HepG2 (cell line): Measurements from ENCODE around the gene SH2D3A. TPM values are rescaled to one million over a fixed set of nuclear protein-coding genes. Genes with fewer than 3 reads are reported as not detected.
A peak's percentile ranks its signal among the peaks of the same experiment; 100 is the strongest.

Experiments
- ATAC-seq: fragments of 200-7000 bp; cut with Tn5 transposase; 3 replicates; pipeline ENCODE4 v1.9.1; 2020; ENCODE audit warnings: mild to moderate bottlenecking, moderate library complexity
- BruUV-seq: library from RNA; stranded (reverse); fragments of 400-500 nt; replicated peaks from 2 replicates; lab custom pipeline; 2021; lab: Mats Ljungman, UMichigan
- CTCF ChIA-PET: fragments of 300-600 bp; formaldehyde crosslinking; extraction: SDS; loops from one replicate; lab custom pipeline; 2021; ENCODE audit warnings: low total read pairs, inconsistent platforms, low intra/inter-chr PET ratio; lab: Yijun Ruan, JAX
- POLR2A ChIA-PET: fragments of 350-600 bp; sonication (Branson Sonifier 250); formaldehyde crosslinking; loops from one replicate; lab custom pipeline; 2020; ENCODE audit warnings: antibody characterized with exemption, inconsistent platforms; lab: Yijun Ruan, JAX
- DNase-seq: peaks from one replicate; pipeline ENCODE4 v3.0.0-alpha.2; 2015; ENCODE audit warnings: low spot score
- FAIRE-seq: peaks from 3 replicates; lab custom pipeline; 2011; peaks lifted over from hg19 to GRCh38; lab: Jason Lieb, UNC
- H2AFZ ChIP-seq: one replicate; pipeline ENCODE4 v1.6.1; 2011; ENCODE audit warnings: low read length, inconsistent platforms
- H3K27ac ChIP-seq: fragments of 300-600 bp; 3 replicates; pipeline ENCODE4 v1.8.0; 2011; ENCODE audit warnings: mixed run types, mild to moderate bottlenecking, mixed read lengths, low read length, inconsistent platforms; ENCODE audit not compliant: insufficient read depth; ENCODE audit errors: extremely low read length
- H3K27me3 ChIP-seq, 2 experiments: fragments of 200-600 bp in 1 of 2; 2 replicates in 1 of 2; 3 replicates in 1 of 2; pipeline versions ENCODE4 v1.6.0 to v1.8.0; 2011; ENCODE audit warnings: low read length in 2 of 2, mild to moderate bottlenecking in 2 of 2, moderate library complexity in 2 of 2, inconsistent platforms in 1 of 2; ENCODE audit not compliant: insufficient read depth in 2 of 2, control insufficient read depth in 1 of 2
- H3K36me3 ChIP-seq, 2 experiments: fragments of 200-600 bp in 1 of 2; replicated peaks in 1 of 2; 2 replicates in 1 of 2; 3 replicates in 1 of 2; pipeline versions ENCODE4 v1.5.1 to v1.8.0; 2011; ENCODE audit warnings: low read length in 2 of 2, inconsistent platforms in 1 of 2; ENCODE audit not compliant: insufficient read depth in 2 of 2, control insufficient read depth in 1 of 2
- H3K4me1 ChIP-seq: 2 replicates; pipeline ENCODE4 v1.5.1; 2012; ENCODE audit warnings: low read length, inconsistent platforms; ENCODE audit not compliant: insufficient read depth
- H3K4me2 ChIP-seq: 2 replicates; pipeline ENCODE4 v1.6.0; 2011; ENCODE audit warnings: low read depth, low read length, inconsistent platforms
- H3K4me3 ChIP-seq, 3 experiments: fragments of 200-600 bp in 1 of 3; sonication (generic), shearing (Covaris generic) in 1 of 3; replicated peaks in 1 of 3; 2 replicates each; pipeline ENCODE4 v1.5.1; 2011 to 2016; ENCODE audit warnings: low read length in 3 of 3, inconsistent platforms in 2 of 3, low read depth in 2 of 3, mild to moderate bottlenecking in 2 of 3, control low read depth in 1 of 3, mixed read lengths in 1 of 3; ENCODE audit not compliant: insufficient read depth in 1 of 3
- H3K79me2 ChIP-seq: one replicate; pipeline ENCODE4 v1.6.1; 2011; ENCODE audit warnings: low read length, inconsistent platforms; ENCODE audit not compliant: insufficient read depth
- H3K9ac ChIP-seq: 2 replicates; pipeline ENCODE4 v1.6.0; 2011; ENCODE audit warnings: mild to moderate bottlenecking, low read depth, low read length, inconsistent platforms; ENCODE audit not compliant: insufficient read depth
- H3K9me3 ChIP-seq: 2 replicates; pipeline ENCODE4 v1.5.1; 2012; ENCODE audit warnings: mild to moderate bottlenecking, low read length
- H4K20me1 ChIP-seq: 2 replicates; pipeline ENCODE4 v1.6.0; 2011; ENCODE audit warnings: inconsistent platforms, mild to moderate bottlenecking, low read length, moderate library complexity; ENCODE audit not compliant: insufficient read depth
- AGO2 ChIP-seq: fragments of 200-400 bp; formaldehyde crosslinking; optimal IDR thresholded peaks from 2 replicates; pipeline ENCODE3; 2017; ENCODE audit warnings: mild to moderate bottlenecking, low read depth, low read length, moderate library complexity
- CHCHD3 ChIP-seq: sonication (generic); formaldehyde crosslinking; IDR thresholded peaks from 2 replicates; pipeline ENCODE4 v1.8.0; 2022; ENCODE audit warnings: mild to moderate bottlenecking, missing genetic modification reagents, moderate library complexity
- EED ChIP-seq: sonication (generic); formaldehyde crosslinking; IDR thresholded peaks from 2 replicates; pipeline ENCODE4 v1.5.0; 2020; ENCODE audit warnings: mild to moderate bottlenecking, missing genetic modification reagents
- KDM4B ChIP-seq: sonication (generic); formaldehyde crosslinking; IDR thresholded peaks from 2 replicates; pipeline ENCODE4 v1.4.0; 2020; ENCODE audit warnings: missing genetic modification reagents
- LBX2 ChIP-seq: sonication (generic); formaldehyde crosslinking; IDR thresholded peaks from 2 replicates; pipeline ENCODE4 v1.5.0; 2020; ENCODE audit warnings: missing genetic modification reagents, mild to moderate bottlenecking, borderline replicate concordance
- MBD4 ChIP-seq: IDR thresholded peaks from 2 replicates; pipeline ENCODE4 v1.6.1; 2012; ENCODE audit warnings: low read length, inconsistent platforms, borderline replicate concordance
- MTF2 ChIP-seq: sonication (generic); formaldehyde crosslinking; IDR thresholded peaks from 2 replicates; pipeline ENCODE4 v1.5.0; 2020; ENCODE audit warnings: missing genetic modification reagents, borderline replicate concordance
- NR2F1 ChIP-seq, 2 experiments: fragments of 450-650 bp in 1 of 2; formaldehyde crosslinking in 1 of 2; IDR thresholded peaks; 2 replicates each; pipeline versions ENCODE4 v1.5.0 to v1.6.1; 2016 to 2020; ENCODE audit warnings: mild to moderate bottlenecking in 1 of 2, missing compliant biosample characterization in 1 of 2, missing genetic modification reagents in 1 of 2, moderate library complexity in 1 of 2
- POLR2A ChIP-seq, 2 experiments: IDR thresholded peaks; 2 replicates each; pipeline ENCODE4 v1.6.1; 2011; ENCODE audit warnings: low read depth in 2 of 2, low read length in 2 of 2, mild to moderate bottlenecking in 1 of 2, moderate library complexity in 1 of 2; ENCODE audit not compliant: insufficient read depth in 1 of 2
- PREB ChIP-seq: sonication (generic); formaldehyde crosslinking; IDR thresholded peaks from 2 replicates; pipeline ENCODE4 v1.4.0; 2020; ENCODE audit warnings: missing genetic modification reagents
- RFXAP ChIP-seq: sonication (generic); formaldehyde crosslinking; IDR thresholded peaks from 2 replicates; pipeline ENCODE4 v1.4.0; 2020; ENCODE audit warnings: missing genetic modification reagents, borderline replicate concordance
- ZBTB33 ChIP-seq: sonication (generic); formaldehyde crosslinking; IDR thresholded peaks from 2 replicates; pipeline ENCODE4 v1.4.0; 2020; ENCODE audit warnings: missing genetic modification reagents
- ZFP90 ChIP-seq: sonication (generic); formaldehyde crosslinking; IDR thresholded peaks from 2 replicates; pipeline ENCODE4 v1.8.0; 2022; ENCODE audit warnings: missing genetic modification reagents, mild to moderate bottlenecking, inconsistent platforms, borderline replicate concordance
- ZNF207 ChIP-seq: fragments of 450-650 bp; IDR thresholded peaks from 2 replicates; pipeline ENCODE4 v1.6.1; 2016; ENCODE audit warnings: antibody characterized with exemption, borderline replicate concordance
- ZNF513 ChIP-seq: sonication (generic); formaldehyde crosslinking; conservative IDR thresholded peaks from 2 replicates; pipeline ENCODE4 v1.5.0; 2020; ENCODE audit warnings: missing genetic modification reagents
- ZNF550 ChIP-seq: sonication (generic); formaldehyde crosslinking; IDR thresholded peaks from 2 replicates; pipeline ENCODE4 v1.4.0; 2020; ENCODE audit warnings: mild to moderate bottlenecking, missing genetic modification reagents, borderline replicate concordance
- ZNF589 ChIP-seq: sonication (generic); formaldehyde crosslinking; conservative IDR thresholded peaks from 2 replicates; pipeline ENCODE4 v1.8.0; 2022; ENCODE audit warnings: mild to moderate bottlenecking, moderate library complexity, missing genetic modification reagents
- WGBS: methylation state at CpG from one replicate; pipeline ENCODE4 v1.1.6; 2017; ENCODE audit warnings: low lambda C conversion rate; 5-methylcytosine and 5-hydroxymethylcytosine counted together
- in situ Hi-C: cut with HindIII; loops from 2 replicates; pipeline ENCODE4 v1.10.0; 2017; ENCODE audit warnings: low pct_unique_long_range_greater_than_20kb; ENCODE audit not compliant: extremely low pct_ligation_motif_present
- intact Hi-C: fragments of 100-400 bp; cut with micrococcal nuclease; formaldehyde crosslinking; loops from one replicate; pipeline ENCODE4 v1.10.0; 2022; ENCODE audit not compliant: unreplicated experiment
- polyA plus RNA-seq, 8 experiments: library from polyadenylated mRNA; depleted of rRNA in 3 of 8; stranded (reverse) in 7 of 8; unstranded in 1 of 8; fragments of >200 nt; fragmentation: Illumina TruSeq in 4 of 8; extraction: Trizol in 4 of 8; gene quantifications; 2 replicates each; pipeline versions ENCODE4 v1.2.1 to v1.2.3, GENCODE V29; 2011 to 2016; ENCODE audit warnings: low read depth in 4 of 8, missing spikeins in 1 of 8, mixed read lengths in 1 of 8; ENCODE audit not compliant: insufficient read depth in 1 of 8
- total RNA-seq, 5 experiments: library from RNA; depleted of rRNA; stranded (reverse); fragments of >200 nt; fragmentation: Illumina TruSeq; extraction: Trizol; gene quantifications; 2 replicates each; pipeline ENCODE4 v1.2.3, GENCODE V29; 2016; ENCODE audit warnings: low read depth in 1 of 5

Gene SH2D3A
- total and polyA plus RNA-seq, 2 of the 13 experiments (the other 11 are each of a cell fraction or from before 2014, with no cell fraction given) = 1.0 to 2.2 TPM

DNA sequence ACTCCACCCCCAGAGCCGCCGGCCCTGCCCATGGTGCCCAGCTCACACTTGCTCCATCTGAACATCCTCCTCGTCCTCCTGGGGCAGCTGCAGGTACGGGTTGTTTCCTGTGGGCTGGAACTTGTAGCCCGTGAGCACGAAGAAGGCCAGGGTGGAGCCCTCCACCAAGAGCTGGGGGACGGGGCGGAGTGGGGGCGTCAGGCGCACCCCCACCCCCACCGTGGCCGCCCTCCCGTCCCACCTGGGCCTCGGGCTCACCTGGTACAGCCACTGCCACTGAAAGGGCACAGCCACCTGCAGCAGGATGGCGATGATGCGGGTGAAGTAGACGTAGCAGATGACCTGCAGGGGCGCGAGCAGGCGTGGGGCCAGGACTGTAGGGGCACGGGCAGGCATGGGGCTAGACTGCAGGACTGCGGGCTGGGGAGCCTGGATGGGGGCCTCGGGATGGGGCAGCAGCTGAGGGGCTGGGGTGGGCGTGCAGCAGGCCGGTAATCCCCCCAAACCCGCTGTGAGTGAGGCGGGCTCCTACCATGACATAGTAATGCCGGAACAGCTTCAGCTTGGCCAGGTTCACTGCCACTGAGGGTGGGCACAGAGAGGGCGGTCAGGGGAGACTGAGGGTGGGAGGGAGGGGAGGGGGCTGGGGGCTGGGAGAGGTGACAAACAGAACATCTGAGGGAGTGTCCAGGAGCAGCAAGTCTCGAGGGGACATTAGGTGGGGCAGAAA lies 36.1 kb downstream of the SH2D3A start (continued):
- TF ChIP-seq MBD4 (no peak), ZNF589 (CRISPR knock-in tag) (no peak), KDM4B (CRISPR knock-in tag) (no peak), RFXAP (no peak), CHCHD3 (CRISPR knock-in tag) (no peak), MTF2 (CRISPR knock-in tag) (no peak), ZBTB33 (0 out of 2 replicates have a peak, but pooled peaks have one; percentile 36)
- TF ChIP-seq, all 625 proteins: peak for 2

DNA sequence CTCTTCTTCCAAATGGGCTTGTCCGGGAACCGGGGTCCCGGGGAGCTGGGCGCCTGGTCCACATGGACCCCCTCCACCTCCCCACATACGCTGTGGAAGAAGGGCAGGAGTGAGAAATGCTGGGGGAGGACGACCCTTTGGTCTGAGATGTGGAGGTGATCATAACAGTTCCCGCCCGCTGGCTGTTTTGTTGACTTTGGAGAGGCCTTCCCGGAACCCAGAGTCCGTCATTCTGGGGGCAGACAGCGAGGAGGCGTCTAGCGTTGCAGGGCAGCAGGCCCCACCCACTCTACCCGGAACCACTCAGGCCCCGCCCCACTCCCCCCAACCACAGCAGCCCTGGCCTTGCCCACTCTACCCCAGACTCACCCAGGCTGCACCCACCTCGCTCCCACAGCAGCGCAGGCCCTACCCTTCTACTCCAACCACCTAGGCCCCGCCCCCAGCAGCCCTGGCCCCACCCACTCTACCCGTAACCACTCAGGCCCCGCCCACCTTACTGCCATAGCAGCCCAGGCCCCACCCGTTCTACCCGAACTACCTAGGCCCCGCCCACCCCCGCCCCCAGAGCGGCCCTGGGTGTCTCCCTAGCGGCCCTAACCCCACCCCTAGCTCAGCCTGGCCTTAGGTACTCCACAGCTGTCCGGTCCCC lies 37.0 kb downstream of the SH2D3A start:
- intact Hi-C loops = loop anchor here (1.0 to 10.0 kb wide), 2 partner anchors 10 to 1145 kb away; partner anchors contain the start of genes C3 and PRR36
- Histone ChIP-seq H3K4me2 (peak overlapping the region; percentile 99), H3K9me3 (no peaks in the 10 kb centered on the region), H3K27ac (peak overlapping the region; percentile 99), H2AFZ (no peak overlapping the region), H3K4me3 (peak overlapping the region; percentile 48 to 70 (median 63); a peak in 5 of 6 replicates), H3K4me1 (peaks cover 71% of the 10 kb centered on the region), H3K9ac (peak overlapping the region; percentile 86), H4K20me1 (no peaks in the 10 kb centered on the region), H3K79me2 (peaks cover 2% of the 10 kb centered on the region), H3K27me3 (no peaks in the 10 kb centered on the region), H3K36me3 (peaks cover 0 to 2% of the 10 kb centered on the region in 2 experiments; a peak in 2 of 5 replicates)
- ATAC-seq (peak; percentile 85), FAIRE-seq (peak; percentile 92), DNase-seq (peak; percentile 96)
- 2% methylated on average over 15 of the region's 27 CpGs for WGBS
- no TSS peak for BruUV-seq
- in situ Hi-C loops = no loop called here
- POLR2A ChIA-PET = interaction anchor here (0.6 to 3.8 kb wide), 11 partner anchors 8 to 219 kb away, joined by 3 to 187 read pairs (median 5); partner anchors contain the start of genes C3 and GPR108
- CTCF ChIA-PET = no interaction called here
- TF ChIP-seq ZNF513 (CRISPR knock-in tag) = no peak
- peak in 1 of 2 experiments; percentile 19; a peak in 1 of 4 replicates for TF ChIP-seq NR2F1 (CRISPR knock-in tag; IDR thresholded peaks at IDR 0.05)
- TF ChIP-seq POLR2A (IDR thresholded peaks at IDR 0.05; ENCODE audit: insufficient read depth in 1 of 2, low read depth in 2 of 2, low read length in 2 of 2) = peak; percentile 34 to 76; a peak in 3 of 4 replicates
- TF ChIP-seq PREB (CRISPR knock-in tag) = no peak
- no peak for TF ChIP-seq AGO2
- TF ChIP-seq EED (CRISPR knock-in tag) = no peak
- TF ChIP-seq ZFP90 (CRISPR knock-in tag) = no peak
- TF ChIP-seq ZNF207 = no peak
- TF ChIP-seq LBX2 (CRISPR knock-in tag) = no peak
- TF ChIP-seq ZNF550 (CRISPR knock-in tag) = no peak
